ENCODE results near the gene ATRX.
"Not testable (repeated sequence)": the region's sequence is repeated elsewhere in the genome, so short reads cannot be mapped to it uniquely, and the experiment has no call there.

The ATRX gene

GRCh38 chrX:77638397-77638796 is 147.6 kb downstream of the ATRX start:
- no peak for TF ChIP-seq CTCF (IDR thresholded peaks at IDR 0.05; ENCODE audit: extremely low read depth, missing control alignments)

GRCh38 chrX:77635373-77635772 is 150.6 kb downstream of the ATRX start:
- TF ChIP-seq CTCF (IDR thresholded peaks at IDR 0.05; ENCODE audit: extremely low read depth, missing control alignments): no peak

More at GRCh38 chrX:77638397-77638796, 147.6 kb downstream of the ATRX start:
- no peak for DNase-seq (ENCODE audit: low spot score)

GRCh38 chrX:77628294-77629025 is 157.6 kb downstream of the ATRX start:
- DNase-seq (ENCODE audit: low spot score): no peak
- no peak for TF ChIP-seq CTCF (IDR thresholded peaks at IDR 0.05; ENCODE audit: extremely low read depth, missing control alignments)

More at GRCh38 chrX:77635373-77635772, 150.6 kb downstream of the ATRX start:
- DNase-seq (ENCODE audit: low spot score): no peak

GRCh38 chrX:77622672-77623071 is 163.3 kb downstream of the ATRX start:
- TF ChIP-seq CTCF (IDR thresholded peaks at IDR 0.05; ENCODE audit: extremely low read depth, missing control alignments): no peak
- DNase-seq (ENCODE audit: low spot score): no peak

- no peak for TF ChIP-seq CTCF (IDR thresholded peaks at IDR 0.05; ENCODE audit: extremely low read depth, missing control alignments)
- DNase-seq (ENCODE audit: low spot score): no peak
These were observed 163.8 kb downstream of the ATRX start for GRCh38 chrX:77622233-77622632.

- not testable (repeated sequence) for DNase-seq (ENCODE audit: low spot score)
These were observed 164.6 kb downstream of the ATRX start for GRCh38 chrX:77621453-77621852.

- no peak for DNase-seq (ENCODE audit: low spot score)
- TF ChIP-seq CTCF (IDR thresholded peaks at IDR 0.05; ENCODE audit: extremely low read depth, missing control alignments): no peak
These were observed 168.8 kb downstream of the ATRX start for GRCh38 chrX:77617206-77617605.
